ENCODE measurements around the gene UPF2.

DNA sequence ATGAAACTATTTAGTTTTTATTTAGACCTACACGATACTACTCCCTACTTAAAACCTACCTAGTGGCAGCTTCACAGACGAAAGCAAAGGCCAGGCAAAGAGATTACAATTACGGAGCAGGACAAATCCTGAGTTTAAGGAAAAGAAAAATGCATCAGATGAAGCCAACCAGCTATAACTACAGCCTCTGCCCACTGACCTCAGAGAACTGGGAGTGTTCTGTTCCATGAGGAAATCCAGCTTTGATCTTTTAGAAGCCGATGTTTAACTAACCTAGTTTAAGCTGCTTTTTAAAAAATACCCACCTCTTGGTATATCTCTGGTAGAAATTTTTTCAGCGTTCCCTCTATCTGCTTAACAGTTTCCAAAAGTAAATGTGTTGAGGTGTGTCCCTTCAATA is 3.0 kb upstream of the UPF2 start:
- TF ChIP-seq, protein P1, sequence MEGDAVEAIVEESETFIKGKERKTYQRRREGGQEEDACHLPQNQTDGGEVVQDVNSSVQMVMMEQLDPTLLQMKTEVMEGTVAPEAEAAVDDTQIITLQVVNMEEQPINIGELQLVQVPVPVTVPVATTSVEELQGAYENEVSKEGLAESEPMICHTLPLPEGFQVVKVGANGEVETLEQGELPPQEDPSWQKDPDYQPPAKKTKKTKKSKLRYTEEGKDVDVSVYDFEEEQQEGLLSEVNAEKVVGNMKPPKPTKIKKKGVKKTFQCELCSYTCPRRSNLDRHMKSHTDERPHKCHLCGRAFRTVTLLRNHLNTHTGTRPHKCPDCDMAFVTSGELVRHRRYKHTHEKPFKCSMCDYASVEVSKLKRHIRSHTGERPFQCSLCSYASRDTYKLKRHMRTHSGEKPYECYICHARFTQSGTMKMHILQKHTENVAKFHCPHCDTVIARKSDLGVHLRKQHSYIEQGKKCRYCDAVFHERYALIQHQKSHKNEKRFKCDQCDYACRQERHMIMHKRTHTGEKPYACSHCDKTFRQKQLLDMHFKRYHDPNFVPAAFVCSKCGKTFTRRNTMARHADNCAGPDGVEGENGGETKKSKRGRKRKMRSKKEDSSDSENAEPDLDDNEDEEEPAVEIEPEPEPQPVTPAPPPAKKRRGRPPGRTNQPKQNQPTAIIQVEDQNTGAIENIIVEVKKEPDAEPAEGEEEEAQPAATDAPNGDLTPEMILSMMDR (IDR thresholded peaks at IDR 0.05) = no peak
- TF ChIP-seq POLR2A (IDR thresholded peaks at IDR 0.05) = no peak

Data from transverse colon (tissue), 3 donors.